GM21619 (cell line): ENCODE data around the gene MFSD11.
"Not testable (repeated sequence)": the region's sequence is repeated elsewhere in the genome, so short reads cannot be mapped to it uniquely, and the experiment has no call there.

Experiments
- ATAC-seq: cut with Tn5 transposase; IDR thresholded peaks from one replicate; pipeline ENCODE4 v1.9.1; 2021; ENCODE audit not compliant: unreplicated experiment

Gene MFSD11

GRCh38 chr17:76726231-76726775 is 11.6 kb upstream of the MFSD11 start, which contains the start of gene JMJD6:
TSS of gene JMJD6 (minus strand) at chr17:76726606. CDS start at chr17:76726475, 131 bp downstream.
- peak; percentile 57 for ATAC-seq

GRCh38 chr17:76726776-76727718 is 10.9 kb upstream of the MFSD11 start, which contains the start of gene METTL23:
TSS of gene METTL23 (plus strand) at chr17:76726839. CDS start at chr17:76729711, 2,872 bp downstream.
- ATAC-seq, result peak; percentile 38

- ATAC-seq, result no peak
Observed at GRCh38 chr17:76727745-76728456, 10.0 kb upstream of the MFSD11 start.

GRCh38 chr17:76731800-76732733 is 5.9 kb upstream of the MFSD11 start:
- ATAC-seq, result not testable (repeated sequence)

- no peak for ATAC-seq
Observed at GRCh38 chr17:76732734-76733617, 4.9 kb upstream of the MFSD11 start.

GRCh38 chr17:76733618-76733957 is 4.3 kb upstream of the MFSD11 start:
- no peak for ATAC-seq

GRCh38 chr17:76734080-76734840 is 3.7 kb upstream of the MFSD11 start:
- no peak for ATAC-seq

- no peak for ATAC-seq
Observed at GRCh38 chr17:76735006-76735405, 2.9 kb upstream of the MFSD11 start.

GRCh38 chr17:76735586-76736348 is 2.2 kb upstream of the MFSD11 start:
- no peak for ATAC-seq

- peak; percentile 16 for ATAC-seq
Observed at GRCh38 chr17:76736349-76737081, 1.4 kb upstream of the MFSD11 start.

- peak; percentile 58 for ATAC-seq
Observed at GRCh38 chr17:76737082-76737675, 740 bp upstream of the MFSD11 start, which contains the start of gene SRSF2. TSS of gene SRSF2 (minus strand) at chr17:76737331. CDS start at chr17:76737160, 171 bp downstream.

GRCh38 chr17:76738468-76738850 is 540 bp downstream of the MFSD11 start:
- no peak for ATAC-seq

GRCh38 chr17:76739568-76740115 is 1.7 kb downstream of the MFSD11 start:
- not testable (repeated sequence) for ATAC-seq

GRCh38 chr17:76740329-76741118 is 2.6 kb downstream of the MFSD11 start:
- no peak for ATAC-seq

GRCh38 chr17:76742958-76743357 is 5.0 kb downstream of the MFSD11 start:
- no peak for ATAC-seq

GRCh38 chr17:76744747-76745146 is 6.8 kb downstream of the MFSD11 start:
- ATAC-seq, result no peak
